ENCODE measurements around the gene IGFALS.

The IGFALS gene

DNA sequence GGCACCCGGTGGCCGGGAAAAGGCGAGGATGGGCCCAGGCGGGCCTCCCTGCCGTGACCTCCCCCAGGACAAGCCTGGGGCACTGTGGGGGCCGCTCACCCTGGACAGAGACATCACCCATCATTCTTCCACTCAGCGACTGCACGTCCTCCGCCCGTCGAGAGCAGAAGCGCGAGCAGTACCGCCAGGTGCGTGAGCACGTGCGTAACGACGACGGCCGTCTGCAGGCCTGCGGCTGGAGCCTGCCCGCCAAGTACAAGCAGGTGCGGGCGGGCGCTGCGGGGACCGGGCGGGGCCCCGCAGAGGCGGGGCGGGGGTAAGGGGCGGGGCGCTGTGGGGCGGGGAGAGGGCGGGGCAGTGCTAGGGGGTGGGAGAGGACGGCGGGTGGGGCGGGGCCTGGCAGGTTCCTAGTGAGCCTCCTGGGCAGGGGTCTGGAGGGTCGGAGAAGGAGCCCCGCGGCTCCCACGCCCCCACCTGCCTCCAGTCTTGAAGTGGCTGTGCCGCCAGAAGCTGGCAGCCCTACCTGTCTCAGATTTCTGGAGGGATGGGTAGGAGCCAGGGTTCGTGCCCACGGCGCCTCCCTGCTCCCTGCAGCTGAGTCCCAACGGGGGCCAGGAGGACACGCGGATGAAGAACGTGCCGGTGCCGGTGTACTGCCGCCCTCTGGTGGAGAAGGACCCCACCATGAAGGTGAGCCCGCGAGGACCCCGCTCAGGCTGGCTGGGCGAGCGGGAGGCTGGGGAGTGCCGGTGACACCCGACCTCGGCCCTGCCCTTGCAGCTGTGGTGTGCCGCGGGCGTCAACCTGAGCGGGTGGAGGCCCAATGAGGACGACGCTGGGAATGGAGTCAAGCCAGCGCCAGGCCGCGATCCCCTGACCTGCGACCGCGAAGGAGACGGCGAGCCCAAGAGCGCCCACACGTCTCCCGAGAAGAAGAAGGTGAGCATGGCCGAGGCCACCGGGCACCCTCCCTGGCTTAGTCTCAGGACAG, 29.7 kb downstream of the IGFALS start:
- no peak for DNase-seq

DNA sequence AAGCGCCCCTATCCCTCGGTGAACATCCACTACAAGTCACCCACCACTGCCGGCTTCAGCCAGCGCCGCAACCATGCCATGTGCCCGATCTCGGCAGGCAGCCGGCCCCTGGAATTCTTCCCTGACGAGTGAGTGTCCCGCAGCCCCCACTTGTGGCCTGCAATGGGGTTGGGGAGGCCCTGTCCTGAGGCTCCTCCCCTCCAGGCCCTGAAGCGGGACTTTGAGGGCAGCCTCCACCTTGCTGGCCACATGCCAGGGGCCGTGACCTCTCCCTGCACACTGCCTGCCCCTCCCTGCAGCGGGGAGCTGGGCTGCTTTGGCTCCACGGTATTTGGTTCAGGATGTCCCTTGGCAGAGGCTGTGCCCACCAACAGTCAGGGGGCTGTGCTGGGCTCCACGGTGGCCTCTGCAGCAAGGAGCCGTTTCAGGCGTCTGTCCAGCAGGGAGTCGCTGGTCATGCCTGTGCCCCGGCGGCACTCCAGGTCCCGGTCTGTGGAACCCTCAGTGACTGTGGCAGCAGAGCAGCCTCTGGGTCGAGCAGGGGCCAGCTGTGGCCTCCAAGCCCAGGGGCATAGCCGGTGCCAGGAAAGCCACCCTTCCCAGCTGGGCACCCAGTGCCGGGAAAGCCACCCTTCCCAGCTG, 30.5 kb downstream of the IGFALS start:
- no peak for DNase-seq

DNA sequence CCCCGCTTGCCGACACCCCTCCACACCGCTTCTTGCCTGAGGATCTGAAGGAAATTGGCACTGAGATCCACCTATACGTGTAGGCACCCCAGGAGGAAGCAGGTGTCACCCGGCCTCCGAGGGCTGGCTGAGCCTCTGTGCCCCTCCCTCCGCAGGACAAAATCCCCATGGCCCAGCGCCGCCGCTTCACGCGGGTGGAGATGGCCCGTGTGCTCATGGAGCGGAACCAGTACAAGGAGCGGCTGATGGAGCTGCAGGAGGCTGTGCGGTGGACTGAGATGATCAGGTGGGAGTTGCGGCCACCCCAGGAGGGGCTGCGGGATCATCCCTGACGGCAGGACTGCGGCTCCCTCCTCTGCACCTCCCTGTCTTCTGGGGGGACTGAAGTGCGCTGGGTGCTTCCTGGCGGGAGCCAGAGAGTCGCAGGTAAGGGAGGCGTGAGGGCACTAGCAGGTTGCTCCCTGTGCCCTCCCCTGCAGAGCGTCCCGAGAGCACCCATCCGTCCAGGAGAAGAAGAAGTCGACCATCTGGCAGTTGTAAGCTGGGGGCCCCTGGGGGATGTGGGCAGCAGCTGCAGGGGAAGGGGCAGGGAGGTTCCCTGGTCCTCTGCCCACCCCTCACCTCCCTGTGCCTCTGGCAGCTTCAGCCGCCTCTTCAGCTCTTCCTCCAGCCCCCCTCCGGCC, 31.2 kb downstream of the IGFALS start:
- DNase-seq = no peak

DNA sequence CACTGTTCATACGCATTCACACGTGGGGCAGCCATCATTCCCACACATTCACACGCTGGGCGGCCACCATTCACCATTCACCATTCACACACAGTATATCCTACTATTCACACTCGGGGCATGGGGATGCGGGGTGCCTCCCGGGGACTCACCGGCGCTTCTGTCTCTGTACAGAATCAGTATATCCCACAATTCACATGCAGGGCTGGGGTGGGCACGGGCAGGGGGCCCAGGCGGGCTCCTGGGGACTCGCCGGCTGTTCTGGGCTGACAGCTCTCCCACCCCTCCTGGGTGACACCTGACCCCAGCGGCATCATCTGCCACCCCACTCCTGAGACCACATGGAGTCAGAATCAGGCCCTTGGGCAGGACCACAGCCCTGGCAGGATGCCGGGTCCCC, 31.8 kb downstream of the IGFALS start:
- no peak for DNase-seq

DNA sequence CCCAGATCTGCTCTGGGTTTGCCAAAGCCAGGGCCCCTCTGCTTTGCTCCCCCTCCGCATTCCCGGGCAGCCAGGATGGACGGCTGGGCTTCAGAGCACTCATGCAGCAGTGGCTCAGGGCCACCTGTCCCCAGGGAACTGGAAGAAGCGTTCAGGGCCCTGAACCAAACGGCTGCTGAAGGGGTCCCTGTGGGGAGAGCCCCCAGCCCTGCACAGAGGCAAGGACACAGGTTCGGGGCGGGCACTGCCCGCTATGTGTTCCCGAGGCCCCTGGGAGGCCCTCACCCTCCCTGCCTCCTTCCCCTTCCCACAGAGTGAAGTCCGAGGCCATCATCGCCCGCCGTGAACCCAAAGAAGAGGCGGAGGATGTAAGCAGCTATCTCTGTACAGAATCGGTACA, 32.6 kb downstream of the IGFALS start:
- no peak for DNase-seq

DNA sequence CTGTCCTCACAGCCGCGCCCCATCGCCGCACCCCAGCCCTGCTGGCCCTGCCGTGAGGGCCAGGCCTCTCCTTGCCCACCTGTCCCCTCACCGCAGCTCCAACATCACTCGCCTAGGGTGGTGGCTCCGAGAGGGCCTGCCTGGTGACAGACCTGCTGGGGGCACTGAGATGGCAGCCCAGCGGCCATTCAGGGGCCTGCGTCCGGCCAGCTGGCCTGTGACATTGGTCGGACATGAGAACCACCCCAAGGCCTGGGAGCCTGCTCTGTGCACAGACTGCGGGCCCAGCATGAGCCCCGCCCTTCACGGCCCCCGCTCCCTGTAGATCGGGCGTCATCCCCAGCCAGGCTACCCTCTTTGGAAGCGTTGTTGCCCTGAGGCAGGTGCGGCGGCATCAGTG, 34.0 kb downstream of the IGFALS start:
- no peak for DNase-seq

DNA sequence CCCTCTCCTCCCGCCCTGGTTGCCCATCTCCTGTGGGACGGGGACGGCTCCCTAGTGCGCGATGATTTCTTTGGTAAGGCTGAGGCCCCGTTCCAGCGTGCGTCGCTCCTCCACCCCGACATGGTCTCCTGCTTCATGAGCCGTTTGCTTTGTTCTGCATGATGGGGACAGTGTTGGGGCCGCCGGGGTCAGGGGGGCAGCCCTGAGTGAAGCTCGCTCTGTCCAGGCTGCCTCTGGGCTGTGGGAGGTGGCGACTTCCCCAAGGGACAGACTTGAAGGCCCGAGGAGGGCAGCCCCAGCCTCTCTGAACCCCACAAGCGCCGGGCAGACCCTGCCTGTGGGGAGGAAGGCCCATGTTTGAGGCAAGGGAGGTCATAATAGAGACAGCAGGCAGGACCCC, 34.6 kb downstream of the IGFALS start:
- no peak for DNase-seq

DNA sequence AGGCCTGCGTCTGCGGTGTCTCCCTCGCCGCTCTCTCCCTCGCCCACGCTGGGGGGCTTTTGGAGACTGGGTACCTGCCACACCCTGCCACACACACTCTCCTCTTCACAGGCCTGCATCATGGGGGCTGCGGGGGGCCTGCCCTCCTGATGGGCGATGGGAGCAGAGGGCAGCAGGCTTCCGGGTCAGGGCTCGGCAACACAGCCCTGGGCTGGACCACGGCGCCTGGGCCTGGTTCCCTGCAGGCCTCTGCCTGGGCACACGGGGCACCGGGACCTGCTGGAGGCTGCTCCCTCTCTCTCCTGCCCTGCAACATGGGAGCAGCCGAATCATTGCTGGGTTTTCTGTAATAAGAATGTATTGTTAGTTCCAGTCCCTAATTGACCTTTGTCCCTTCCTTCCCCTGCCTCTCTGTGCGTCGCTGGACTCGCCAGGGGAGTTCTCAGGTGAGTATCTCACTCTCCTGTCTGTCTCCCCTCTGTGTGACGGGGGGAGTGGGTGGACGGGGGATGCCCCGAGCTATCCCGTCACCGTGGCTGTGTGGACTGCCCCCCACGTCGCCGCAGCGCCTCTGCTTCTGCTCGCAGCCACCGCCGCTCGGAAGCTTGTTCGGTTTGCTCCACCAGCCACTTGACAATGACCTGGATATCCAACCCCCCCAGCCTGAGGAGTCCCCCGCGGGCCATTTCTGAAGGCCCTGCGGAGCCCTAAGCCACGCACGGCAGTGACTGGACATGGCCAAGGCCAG, 35.6 kb downstream of the IGFALS start:
- no peak for DNase-seq

DNA sequence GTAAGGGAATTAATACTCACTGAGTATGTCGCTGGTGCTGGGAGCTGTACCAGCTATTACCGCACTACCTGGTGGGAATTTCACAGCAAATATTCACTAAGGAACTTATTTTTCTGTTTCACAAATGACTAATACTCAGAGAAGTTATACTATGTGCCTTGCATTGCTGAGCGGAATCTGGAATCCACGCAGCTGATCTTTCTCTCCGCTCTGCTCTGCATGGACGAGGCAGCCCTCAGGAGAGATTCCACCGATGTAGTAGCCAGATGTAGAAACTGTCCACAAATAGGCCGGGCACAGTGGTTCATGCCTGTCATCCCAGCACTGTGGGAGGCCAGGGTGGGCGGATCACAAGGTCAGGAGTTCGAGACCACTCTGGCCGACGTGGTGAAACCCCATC, 39.3 kb downstream of the IGFALS start:
- DNase-seq = no peak

DNA sequence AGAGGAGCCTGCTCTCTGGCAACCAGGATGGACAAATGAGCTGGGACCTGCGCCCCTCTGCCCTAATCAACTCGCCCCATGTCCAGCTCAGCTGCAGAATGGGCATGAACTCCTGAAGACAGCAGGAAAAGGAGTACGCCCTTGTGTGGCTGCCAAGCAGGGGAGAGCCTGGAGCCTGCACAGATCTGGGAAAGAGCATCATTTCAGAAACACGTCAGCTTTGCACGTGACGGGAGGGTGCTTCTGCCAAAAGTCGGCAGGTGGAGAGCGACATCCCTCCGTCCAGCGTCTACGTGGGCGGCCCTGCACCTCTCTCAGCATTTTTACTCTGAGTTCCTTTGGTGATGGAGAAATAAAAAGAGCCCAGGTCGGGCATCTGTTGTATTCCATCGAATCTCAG, 40.7 kb downstream of the IGFALS start:
- DNase-seq = no peak

DNA sequence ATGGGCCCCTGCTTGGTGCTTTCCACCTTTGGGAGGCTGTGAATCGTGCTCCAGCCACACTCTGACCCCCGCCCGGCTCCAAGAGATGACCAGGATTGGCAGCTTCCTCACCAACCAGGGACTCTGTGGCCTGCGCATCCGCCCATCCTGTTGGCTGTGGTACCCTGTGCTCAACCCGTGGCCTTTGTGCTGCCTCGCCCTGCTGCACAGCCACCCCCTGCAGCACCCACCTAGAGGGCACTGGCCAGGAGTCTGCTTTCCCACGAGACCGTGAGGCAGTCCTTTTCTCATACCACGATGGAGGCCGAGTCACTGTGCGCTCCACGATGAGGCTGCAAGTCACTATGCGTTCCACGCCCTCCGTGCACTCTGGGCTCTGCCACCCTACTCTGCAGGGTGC, 41.6 kb downstream of the IGFALS start:
- no peak for DNase-seq

DNA sequence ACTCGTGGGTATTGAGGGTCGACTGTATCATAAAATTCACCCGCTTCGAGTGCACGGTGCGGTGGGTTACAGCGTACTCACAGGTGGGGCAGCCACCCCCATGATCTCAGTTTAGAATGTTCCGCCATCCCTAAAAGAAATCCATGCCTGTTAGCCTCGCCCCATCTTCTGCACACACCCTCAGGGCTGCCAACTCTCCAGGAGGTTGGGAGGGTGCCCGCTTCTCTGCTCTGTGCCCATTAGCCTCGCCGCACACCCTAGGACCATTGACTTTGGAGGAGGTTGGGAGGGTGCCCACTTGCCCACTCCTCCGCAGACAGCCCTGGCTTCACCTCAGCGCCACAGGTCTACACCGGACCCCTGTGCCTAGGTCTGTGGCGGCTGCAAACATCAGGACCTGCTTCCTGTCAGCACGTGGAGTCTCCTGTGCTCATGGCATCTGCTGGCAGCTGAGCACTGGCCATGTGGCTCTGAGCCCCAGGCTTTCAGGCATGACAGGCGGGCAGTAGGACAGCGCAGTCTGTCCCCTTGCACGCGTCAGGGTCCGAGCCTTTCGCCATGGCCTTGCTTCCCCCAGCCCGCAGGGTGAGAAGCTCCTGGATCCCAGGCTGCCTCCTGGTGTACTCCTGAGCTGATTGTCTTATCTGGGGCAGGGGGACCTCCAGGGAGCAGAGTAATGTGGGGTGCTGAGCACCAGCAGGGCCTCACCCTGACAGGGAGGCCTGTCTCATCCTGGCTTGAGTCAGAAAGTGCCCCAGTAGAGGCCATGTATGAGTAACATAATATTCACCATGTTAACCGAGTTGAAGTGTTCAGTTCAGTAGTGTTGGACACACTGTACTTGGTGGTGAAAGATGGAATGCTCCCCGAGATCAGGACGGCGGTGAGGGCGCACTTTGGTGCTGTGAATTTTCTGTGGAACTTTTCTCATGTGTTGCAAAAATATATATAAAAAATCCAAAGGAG, 44.1 kb downstream of the IGFALS start:
- DNase-seq = no peak

DNA sequence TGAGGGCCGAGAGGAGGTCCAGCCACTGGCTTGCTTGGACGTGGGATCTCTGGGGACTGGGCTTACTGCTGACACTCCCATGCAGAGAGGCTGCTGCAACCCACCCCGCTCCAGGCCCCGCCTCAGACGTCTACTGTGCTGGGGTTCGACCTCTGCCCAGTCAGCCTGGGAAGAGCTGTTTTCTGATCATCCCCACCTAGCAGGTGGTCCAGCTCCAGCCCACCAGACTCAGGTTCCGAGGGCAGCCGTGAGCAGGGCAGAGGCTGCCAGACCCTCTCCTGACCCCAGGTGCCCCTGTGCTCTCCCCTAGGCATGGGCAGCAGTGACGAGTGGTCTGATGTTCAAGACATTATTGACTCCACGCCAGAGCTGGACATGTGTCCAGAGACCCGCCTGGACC, 45.6 kb downstream of the IGFALS start:
- no peak for DNase-seq

DNA sequence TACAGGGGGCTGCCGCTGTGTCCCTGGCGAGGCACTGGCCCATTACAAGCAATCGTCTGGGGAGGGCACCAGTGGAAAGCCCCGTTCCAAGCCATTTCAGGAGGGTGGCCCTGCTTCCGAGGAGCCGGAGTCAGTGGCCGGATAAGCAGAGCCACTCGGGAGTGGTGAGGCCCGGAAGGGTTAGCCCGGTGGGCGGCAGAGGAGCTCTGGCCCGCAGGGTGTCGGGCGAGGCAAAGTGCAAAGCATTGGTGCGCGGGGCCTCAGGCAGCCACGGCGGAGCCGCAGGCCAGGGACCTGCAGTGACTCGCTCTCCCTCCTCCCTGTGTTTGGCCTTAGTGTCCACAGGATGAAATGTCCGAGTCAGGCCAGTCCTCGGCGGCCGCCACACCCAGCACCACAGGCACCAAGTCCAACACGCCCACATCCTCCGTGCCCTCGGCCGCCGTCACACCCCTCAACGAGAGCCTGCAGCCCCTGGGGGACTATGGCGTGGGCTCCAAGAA, 46.8 kb downstream of the IGFALS start:
- DNase-seq = no peak

DNA sequence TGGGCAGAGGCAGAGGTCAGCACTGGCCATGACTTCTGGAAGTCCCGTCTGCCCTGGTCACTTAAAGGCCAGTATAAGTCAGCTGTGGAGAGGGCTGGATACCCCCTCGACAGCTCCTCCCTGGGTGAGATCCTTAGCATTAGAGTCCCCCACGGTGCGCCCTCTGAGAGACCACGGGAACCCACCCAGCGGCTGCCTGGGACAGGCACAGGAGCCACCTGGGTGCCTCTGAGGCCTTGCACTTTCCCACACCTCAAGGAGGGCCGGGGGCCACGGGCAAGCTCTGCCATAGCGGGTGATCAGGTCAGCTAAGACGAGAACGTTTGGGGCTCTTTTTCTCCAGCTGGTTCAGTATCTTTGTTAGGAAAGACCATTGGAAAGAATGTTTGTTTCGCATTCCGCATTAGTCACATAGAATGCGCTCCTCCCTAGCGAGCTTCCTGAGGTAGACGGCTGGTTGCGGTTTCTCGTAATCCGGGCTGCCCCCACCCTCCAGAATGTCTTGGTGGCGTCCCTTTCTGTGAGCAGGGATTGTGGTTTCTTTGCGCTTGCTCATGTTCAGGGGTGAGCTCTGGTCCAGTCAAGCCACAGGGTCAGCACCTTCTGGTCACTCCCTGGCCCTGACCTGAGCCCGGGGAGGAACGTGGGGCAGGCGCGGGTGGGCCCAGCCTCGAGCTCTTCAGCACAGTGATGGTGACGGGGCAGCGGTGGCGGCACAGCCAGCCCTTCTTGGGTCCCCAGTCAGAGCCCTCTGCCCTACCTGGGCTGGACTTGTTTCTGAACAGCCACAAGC, 47.4 kb downstream of the IGFALS start:
- no peak for DNase-seq

DNA sequence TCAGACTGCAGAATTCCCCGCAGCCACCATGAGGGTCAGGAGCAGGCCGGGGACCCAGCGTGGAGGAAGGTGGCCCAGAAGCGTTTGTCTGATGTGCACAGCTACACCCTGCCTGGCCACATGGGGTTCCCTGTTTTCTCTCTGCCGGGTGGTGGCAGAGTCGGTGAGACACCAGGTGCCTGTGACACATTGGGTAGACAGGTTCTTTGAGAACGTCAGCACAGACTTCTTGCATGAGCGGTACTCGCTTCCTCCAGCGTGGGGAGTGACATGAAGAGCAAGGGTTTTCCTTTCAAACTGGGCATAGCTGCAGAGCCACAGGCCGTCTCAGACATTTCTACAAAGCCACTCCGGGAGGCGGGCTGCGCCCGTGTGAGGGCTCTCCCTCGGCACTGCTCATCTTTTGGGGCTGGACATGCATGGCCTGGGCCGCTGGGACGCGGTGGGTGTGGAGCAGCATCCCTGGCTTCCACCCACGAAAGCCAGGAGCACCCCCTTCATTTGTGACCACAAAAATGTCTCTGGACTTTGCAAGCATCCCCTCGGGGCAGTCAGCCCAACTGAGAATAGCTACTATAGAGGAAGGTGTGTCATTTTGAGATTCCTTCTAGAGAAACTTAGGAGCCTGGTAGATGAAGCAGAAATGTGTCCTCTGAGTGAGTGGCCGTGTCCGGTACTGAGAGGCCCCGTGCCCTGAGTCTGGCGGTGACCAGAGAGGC, 48.2 kb downstream of the IGFALS start:
- DNase-seq = no peak

DNA sequence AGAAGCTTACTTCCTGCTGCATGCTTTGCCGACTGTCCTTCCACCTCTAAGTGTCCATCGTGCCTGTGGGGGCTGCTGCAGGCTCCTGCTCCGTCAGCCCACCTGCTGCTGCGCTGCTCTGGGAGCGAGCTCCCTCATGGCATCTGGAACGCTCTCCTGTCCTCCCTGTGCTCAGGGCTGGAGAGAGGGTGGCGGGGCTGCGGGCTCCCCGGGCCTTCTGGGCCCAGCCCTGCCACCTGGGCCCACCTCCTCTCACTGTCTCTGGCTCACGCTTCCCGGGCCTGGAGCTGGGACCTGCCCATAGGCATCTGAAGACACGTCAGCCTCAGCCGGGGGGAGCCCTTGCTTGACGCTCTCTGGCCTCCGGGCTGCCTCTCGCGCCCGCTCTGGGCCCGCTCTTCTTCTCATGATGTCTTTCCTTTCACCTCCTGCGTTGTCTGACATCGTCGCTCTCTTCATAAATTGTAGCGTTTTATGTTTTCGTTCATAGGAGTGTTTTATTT, 49.1 kb downstream of the IGFALS start:
- DNase-seq = no peak

DNA sequence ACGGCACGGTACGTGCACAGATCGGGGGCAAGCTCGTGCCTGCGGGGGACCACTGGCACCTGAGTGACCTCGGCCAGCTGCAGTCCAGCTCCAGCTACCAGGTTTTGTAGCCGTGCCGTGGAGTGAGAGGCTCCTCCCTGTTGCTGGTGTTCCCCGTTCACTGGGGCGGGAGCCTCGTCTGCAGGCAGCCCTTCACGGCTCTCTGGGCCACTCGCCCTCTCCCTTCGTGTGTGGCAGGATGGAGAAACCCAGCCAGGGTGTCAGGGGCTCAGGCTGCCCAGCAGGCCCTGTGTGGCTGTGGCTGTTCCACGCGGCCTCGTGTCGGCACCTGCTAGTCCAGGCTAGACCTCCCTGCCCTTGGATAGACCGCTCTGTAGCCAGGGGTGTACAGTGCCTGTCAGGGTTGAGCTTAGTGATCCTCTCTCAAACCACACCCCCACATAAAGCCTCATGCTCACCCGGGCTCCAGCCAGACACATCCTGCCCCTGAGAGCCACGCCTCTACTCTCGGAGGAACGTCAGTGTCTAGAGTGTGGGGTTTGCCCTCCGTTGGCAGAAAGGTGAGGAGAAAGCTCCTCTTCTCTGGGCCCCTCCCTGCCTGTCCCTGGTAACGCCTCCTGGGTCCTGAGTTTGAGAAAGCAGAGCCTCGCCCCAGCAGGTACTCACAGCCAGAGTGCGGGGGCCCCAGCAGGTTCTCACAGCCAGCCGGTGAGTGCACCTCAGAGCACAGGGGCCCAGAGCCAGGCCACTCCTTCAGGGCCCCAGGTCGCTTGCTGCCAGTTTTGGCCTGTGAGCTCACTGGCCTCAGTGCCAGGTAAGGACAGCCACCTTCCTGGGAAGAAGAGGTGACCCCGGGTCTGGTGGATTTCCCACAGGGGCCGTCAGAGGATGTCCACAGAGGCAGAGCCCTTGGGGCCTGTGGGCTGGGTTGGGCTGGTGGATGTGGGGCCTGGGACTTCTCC, 49.8 kb downstream of the IGFALS start:
- no peak for DNase-seq
